ENCODE measurements around the gene SLC25A6. TPM values are rescaled to one million over a fixed set of nuclear protein-coding genes. Genes with fewer than 3 reads are reported as not detected.

Gene SLC25A6
- total RNA-seq, 1 donor, result 311 TPM

GRCh38 chrX:1360171-1360570, 31.7 kb downstream of the SLC25A6 start:
- no peak for TF ChIP-seq CTCF (IDR thresholded peaks at IDR 0.05; ENCODE audit: insufficient read depth, low read length)
- DNase-seq (ENCODE audit: low read depth), result no peak
- H3K4me3 ChIP-seq (ENCODE audit: low read depth, low read length), result no peak overlapping the region

GRCh38 chrX:1359477-1359873, 32.4 kb downstream of the SLC25A6 start:
- no peak for DNase-seq (ENCODE audit: low read depth)
- H3K4me3 ChIP-seq (ENCODE audit: low read depth, low read length), result no peak overlapping the region
- no peak for TF ChIP-seq CTCF (IDR thresholded peaks at IDR 0.05; ENCODE audit: insufficient read depth, low read length)

GRCh38 chrX:1358793-1359476, 33.0 kb downstream of the SLC25A6 start:
- H3K4me3 ChIP-seq (ENCODE audit: low read depth, low read length), result no peak overlapping the region
- TF ChIP-seq CTCF (IDR thresholded peaks at IDR 0.05; ENCODE audit: insufficient read depth, low read length), result no peak

GRCh38 chrX:1357993-1358392, 33.9 kb downstream of the SLC25A6 start:
- TF ChIP-seq CTCF (IDR thresholded peaks at IDR 0.05; ENCODE audit: insufficient read depth, low read length), result no peak
- no peak for DNase-seq (ENCODE audit: low read depth)
- no peak overlapping the region for H3K4me3 ChIP-seq (ENCODE audit: low read depth, low read length)

More at GRCh38 chrX:1358793-1359476, 33.0 kb downstream of the SLC25A6 start:
- DNase-seq (ENCODE audit: low read depth), result no peak

- H3K4me3 ChIP-seq (ENCODE audit: low read depth, low read length), result no peak overlapping the region
- no peak for TF ChIP-seq CTCF (IDR thresholded peaks at IDR 0.05; ENCODE audit: insufficient read depth, low read length)
- DNase-seq (ENCODE audit: low read depth), result no peak
Measured at GRCh38 chrX:1355131-1356046, 36.5 kb downstream of the SLC25A6 start.

GRCh38 chrX:1354036-1355019, 37.6 kb downstream of the SLC25A6 start:
- no peak for TF ChIP-seq CTCF (IDR thresholded peaks at IDR 0.05; ENCODE audit: insufficient read depth, low read length)
- no peak overlapping the region for H3K4me3 ChIP-seq (ENCODE audit: low read depth, low read length)
- no peak for DNase-seq (ENCODE audit: low read depth)

Data from fibroblast of the aortic adventitia (primary cell).